Lower leg skin (tissue), 3 donors: ENCODE results near the gene GDPD5.
A peak's percentile ranks its signal among the peaks of the same experiment; 100 is the strongest.

Experiments
- CTCF ChIP-seq, 3 donors: fragments of 450-650 bp; IDR thresholded peaks; one replicate each; pipeline ENCODE4 v1.5.1; 2016; ENCODE audit warnings: antibody characterized with exemption in 3 of 3, mild to moderate bottlenecking in 3 of 3, moderate library complexity in 2 of 3
- POLR2A ChIP-seq, 2 donors: fragments of 450-650 bp; IDR thresholded peaks; one replicate each; pipeline ENCODE4 v1.6.1; 2016 to 2017; ENCODE audit warnings: antibody characterized with exemption in 2 of 2, mild to moderate bottlenecking in 1 of 2, moderate library complexity in 1 of 2

DNA sequence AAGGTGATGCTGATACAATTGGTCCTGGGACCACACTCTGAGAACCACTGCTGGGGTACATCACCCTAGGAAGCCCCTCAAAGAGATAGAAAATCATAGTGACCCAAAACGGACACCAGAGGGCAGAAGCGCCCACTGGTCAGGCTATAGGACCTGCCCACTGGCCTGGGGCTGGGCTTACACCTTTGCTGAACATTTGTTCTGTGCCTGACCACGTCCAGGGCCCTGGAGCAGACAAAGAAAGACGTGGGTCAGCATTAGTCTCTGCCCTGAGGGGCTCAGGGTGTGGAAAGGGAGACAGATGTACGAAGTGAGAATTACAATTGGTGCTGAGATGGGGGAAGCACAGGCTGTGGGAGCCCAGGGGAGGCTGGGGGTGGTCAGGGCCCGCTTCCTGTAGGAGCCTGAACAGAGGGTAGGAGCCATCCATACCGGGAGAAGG, 21.9 kb upstream of the GDPD5 start:
- TF ChIP-seq CTCF (IDR thresholded peaks at IDR 0.05) (peak in 1 of 3 donors; percentile 53), POLR2A (IDR thresholded peaks at IDR 0.05) (no peak)
